ENCODE data around the gene ACOX3.
"Not testable (repeated sequence)": the region's sequence is repeated elsewhere in the genome, so short reads cannot be mapped to it uniquely, and the experiment has no call there.

ACOX3 gene

DNA sequence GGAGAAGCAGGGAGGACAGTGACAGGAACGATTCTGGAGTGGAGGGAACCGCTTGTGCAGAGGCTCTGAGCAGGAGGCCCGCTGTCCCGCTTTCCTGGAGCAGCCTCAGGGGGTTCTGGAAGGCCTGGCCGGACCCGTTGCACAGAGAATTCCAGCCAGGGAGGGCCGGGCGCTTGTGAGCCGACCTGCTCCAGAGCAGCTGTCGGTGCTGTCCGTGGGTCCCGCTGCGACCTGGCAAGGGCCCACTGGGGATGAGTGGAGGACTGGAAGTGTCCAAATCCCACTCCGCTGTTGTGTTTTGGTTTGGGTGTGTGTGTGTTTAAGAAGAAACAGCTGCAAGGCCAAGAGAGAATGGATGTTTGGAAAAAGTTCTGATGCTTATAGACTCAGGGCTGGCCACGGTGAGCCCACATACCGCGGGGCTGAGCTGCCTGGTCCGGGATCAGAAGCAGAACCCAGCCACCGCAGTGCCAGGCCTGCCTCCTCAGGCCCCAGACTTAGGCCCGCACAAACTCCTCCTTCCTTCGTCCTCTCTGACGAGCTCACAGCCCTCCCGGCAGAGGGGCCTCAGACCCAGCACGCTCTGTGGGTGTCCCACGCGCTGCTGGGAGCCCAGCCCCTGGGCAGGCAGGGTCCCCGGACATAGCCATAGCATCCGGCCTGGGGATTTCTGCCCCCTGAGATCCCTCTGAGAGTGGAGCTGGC, 97.1 kb downstream of the ACOX3 start:
- H3K27me3 ChIP-seq (ENCODE audit: control insufficient read depth, insufficient read depth, low read length), result no peaks in the 10 kb centered on the region
- no peak overlapping the region for H3K27ac ChIP-seq (ENCODE audit: low read depth, low read length)
- H3K4me3 ChIP-seq (ENCODE audit: low read depth, low read length), result no peak overlapping the region
- no peaks in the 10 kb centered on the region for H3K36me3 ChIP-seq (ENCODE audit: control insufficient read depth, insufficient read depth, low read length)
- H3K9ac ChIP-seq (ENCODE audit: low read length), result no peak overlapping the region
- H3K9me3 ChIP-seq (ENCODE audit: control insufficient read depth, insufficient read depth, low read depth, low read length), result no peaks in the 10 kb centered on the region
- H3K4me1 ChIP-seq (ENCODE audit: control insufficient read depth, insufficient read depth, low read length), result no peaks in the 10 kb centered on the region

DNA sequence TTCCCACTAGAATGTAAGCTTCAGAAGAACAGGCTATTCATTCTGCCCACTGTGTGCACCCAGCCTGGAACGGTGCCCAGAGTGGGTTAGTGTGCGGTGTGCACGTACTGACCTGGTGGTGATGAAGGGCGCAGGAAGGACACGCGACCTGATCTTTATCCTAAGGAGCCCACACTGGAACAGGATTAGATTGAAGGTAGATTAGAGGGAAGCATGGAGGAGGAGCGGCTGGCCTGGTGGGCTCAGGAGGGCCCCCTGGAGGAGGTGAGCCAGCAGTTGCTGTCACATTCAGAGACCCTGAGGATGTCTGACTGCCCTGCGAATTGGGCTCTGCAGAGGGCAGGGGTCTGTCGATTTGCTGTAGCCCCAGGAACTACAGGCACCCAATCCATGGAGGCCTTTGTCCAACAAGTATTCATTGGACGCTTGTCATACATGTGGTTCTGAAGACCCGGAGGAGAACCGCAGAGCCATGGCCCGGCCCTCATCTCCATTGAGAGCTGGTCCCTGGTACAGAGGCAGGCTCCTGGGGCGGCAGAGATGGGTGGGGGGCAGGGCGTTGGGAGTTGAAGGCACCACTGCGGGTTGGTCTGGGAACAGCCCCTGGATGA, 97.8 kb downstream of the ACOX3 start:
- Histone ChIP-seq H3K9ac (ENCODE audit: low read length) (no peak overlapping the region), H3K27me3 (ENCODE audit: control insufficient read depth, insufficient read depth, low read length) (no peaks in the 10 kb centered on the region), H3K4me1 (ENCODE audit: control insufficient read depth, insufficient read depth, low read length) (no peaks in the 10 kb centered on the region), H3K9me3 (ENCODE audit: control insufficient read depth, insufficient read depth, low read depth, low read length) (no peaks in the 10 kb centered on the region), H3K36me3 (ENCODE audit: control insufficient read depth, insufficient read depth, low read length) (no peaks in the 10 kb centered on the region), H3K4me3 (ENCODE audit: low read depth, low read length) (no peak overlapping the region), H3K27ac (ENCODE audit: low read depth, low read length) (no peak overlapping the region)

- Histone ChIP-seq H3K9ac (ENCODE audit: low read length) (no peak overlapping the region), H3K27ac (ENCODE audit: low read depth, low read length) (no peak overlapping the region), H3K4me1 (ENCODE audit: control insufficient read depth, insufficient read depth, low read length) (no peaks in the 10 kb centered on the region), H3K36me3 (ENCODE audit: control insufficient read depth, insufficient read depth, low read length) (no peaks in the 10 kb centered on the region), H3K4me3 (ENCODE audit: low read depth, low read length) (no peak overlapping the region), H3K27me3 (ENCODE audit: control insufficient read depth, insufficient read depth, low read length) (no peaks in the 10 kb centered on the region), H3K9me3 (ENCODE audit: control insufficient read depth, insufficient read depth, low read depth, low read length) (peaks cover 4% of the 10 kb centered on the region; the same call in 1 of the 2 replicates)
These were observed 98.8 kb downstream of the ACOX3 start for GRCh38 chr4:8341691-8342090.

GRCh38 chr4:8341281-8341680, 99.2 kb downstream of the ACOX3 start:
- H3K27ac ChIP-seq (ENCODE audit: low read depth, low read length); H3K4me1 ChIP-seq (ENCODE audit: control insufficient read depth, insufficient read depth, low read length); H3K36me3 ChIP-seq (ENCODE audit: control insufficient read depth, insufficient read depth, low read length); H3K4me3 ChIP-seq (ENCODE audit: low read depth, low read length); H3K9ac ChIP-seq (ENCODE audit: low read length); H3K9me3 ChIP-seq (ENCODE audit: control insufficient read depth, insufficient read depth, low read depth, low read length); H3K27me3 ChIP-seq (ENCODE audit: control insufficient read depth, insufficient read depth, low read length): not testable (repeated sequence)

DNA sequence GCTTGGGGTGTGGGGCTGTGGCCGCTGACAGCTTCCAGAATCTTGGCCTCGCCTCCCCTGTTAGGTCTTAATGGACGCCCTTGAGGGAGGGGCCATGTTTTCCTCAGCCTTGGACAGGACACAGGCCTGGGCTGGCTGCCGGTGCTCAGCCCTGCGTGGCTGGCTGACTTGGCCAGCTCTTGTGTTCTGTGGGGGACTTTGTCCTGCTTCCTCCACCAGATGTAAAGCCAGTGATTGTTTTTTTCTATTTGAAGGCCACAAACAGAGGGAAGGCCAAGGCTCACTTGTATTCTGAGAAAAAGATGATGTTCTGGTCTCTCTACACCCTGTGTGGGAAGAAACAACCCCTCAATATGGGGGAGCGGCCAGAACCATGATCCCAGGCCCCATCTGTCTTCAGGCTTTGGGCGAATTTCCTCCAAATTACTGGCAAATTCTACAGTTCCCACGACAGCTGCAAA, 99.7 kb downstream of the ACOX3 start:
- no peak overlapping the region for H3K4me3 ChIP-seq (ENCODE audit: low read depth, low read length)
- H3K36me3 ChIP-seq (ENCODE audit: control insufficient read depth, insufficient read depth, low read length), result no peaks in the 10 kb centered on the region
- H3K27ac ChIP-seq (ENCODE audit: low read depth, low read length), result no peak overlapping the region
- H3K4me1 ChIP-seq (ENCODE audit: control insufficient read depth, insufficient read depth, low read length), result no peaks in the 10 kb centered on the region
- H3K9me3 ChIP-seq (ENCODE audit: control insufficient read depth, insufficient read depth, low read depth, low read length), result peaks cover 12% of the 10 kb centered on the region
- H3K9ac ChIP-seq (ENCODE audit: low read length), result no peak overlapping the region
- H3K27me3 ChIP-seq (ENCODE audit: control insufficient read depth, insufficient read depth, low read length), result no peaks in the 10 kb centered on the region

GRCh38 chr4:8338351-8338961, 102.1 kb downstream of the ACOX3 start:
- Histone ChIP-seq H3K27me3 (ENCODE audit: control insufficient read depth, insufficient read depth, low read length) (no peaks in the 10 kb centered on the region), H3K36me3 (ENCODE audit: control insufficient read depth, insufficient read depth, low read length) (no peaks in the 10 kb centered on the region), H3K27ac (ENCODE audit: low read depth, low read length) (no peak overlapping the region), H3K9me3 (ENCODE audit: control insufficient read depth, insufficient read depth, low read depth, low read length) (peaks cover 21% of the 10 kb centered on the region), H3K4me1 (ENCODE audit: control insufficient read depth, insufficient read depth, low read length) (no peaks in the 10 kb centered on the region), H3K4me3 (ENCODE audit: low read depth, low read length) (no peak overlapping the region), H3K9ac (ENCODE audit: low read length) (no peak overlapping the region)

DNA sequence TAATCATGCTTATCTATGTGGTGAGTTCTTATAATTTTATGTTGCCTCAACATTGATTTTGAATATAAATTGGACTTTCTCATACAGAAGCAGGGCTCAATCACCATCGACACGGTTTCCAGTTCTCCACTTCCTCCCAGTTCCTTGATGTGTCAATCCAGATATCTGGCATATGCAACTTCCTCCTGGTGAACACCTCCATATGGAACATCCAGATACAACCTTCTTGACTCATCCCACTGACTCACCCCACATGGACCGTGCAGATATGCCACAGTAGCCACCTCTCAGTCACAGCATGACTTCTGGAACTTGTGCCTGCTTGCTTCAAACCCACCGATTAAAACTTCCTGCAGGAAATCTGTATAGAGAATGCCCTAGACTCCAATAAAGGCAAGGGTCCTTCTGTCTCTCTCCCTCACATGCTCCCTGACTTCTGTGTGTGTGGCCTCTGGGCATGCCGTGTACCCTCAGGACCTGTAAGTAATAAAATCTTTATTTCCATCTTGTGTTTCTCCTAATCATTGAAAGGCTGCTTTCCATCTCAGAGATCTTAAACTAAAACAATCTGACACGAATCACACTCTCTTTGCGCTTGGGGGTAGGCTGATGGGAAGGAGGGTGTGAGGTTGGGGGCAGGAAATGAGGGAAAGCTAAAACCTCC, 104.0 kb downstream of the ACOX3 start:
- Histone ChIP-seq H3K36me3 (ENCODE audit: control insufficient read depth, insufficient read depth, low read length) (no peaks in the 10 kb centered on the region), H3K9me3 (ENCODE audit: control insufficient read depth, insufficient read depth, low read depth, low read length) (peaks cover 21% of the 10 kb centered on the region), H3K27me3 (ENCODE audit: control insufficient read depth, insufficient read depth, low read length) (no peaks in the 10 kb centered on the region), H3K4me1 (ENCODE audit: control insufficient read depth, insufficient read depth, low read length) (no peaks in the 10 kb centered on the region), H3K9ac (ENCODE audit: low read length) (no peak overlapping the region), H3K27ac (ENCODE audit: low read depth, low read length) (no peak overlapping the region), H3K4me3 (ENCODE audit: low read depth, low read length) (no peak overlapping the region)

- Histone ChIP-seq H3K4me1 (ENCODE audit: control insufficient read depth, insufficient read depth, low read length) (no peaks in the 10 kb centered on the region), H3K27ac (ENCODE audit: low read depth, low read length) (no peak overlapping the region), H3K9ac (ENCODE audit: low read length) (no peak overlapping the region), H3K36me3 (ENCODE audit: control insufficient read depth, insufficient read depth, low read length) (no peaks in the 10 kb centered on the region), H3K9me3 (ENCODE audit: control insufficient read depth, insufficient read depth, low read depth, low read length) (peaks cover 21% of the 10 kb centered on the region), H3K4me3 (ENCODE audit: low read depth, low read length) (no peak overlapping the region), H3K27me3 (ENCODE audit: control insufficient read depth, insufficient read depth, low read length) (no peaks in the 10 kb centered on the region)
These were observed 104.7 kb downstream of the ACOX3 start for GRCh38 chr4:8335848-8336247.

- Histone ChIP-seq H3K4me3 (ENCODE audit: low read depth, low read length) (no peak overlapping the region), H3K36me3 (ENCODE audit: control insufficient read depth, insufficient read depth, low read length) (no peaks in the 10 kb centered on the region), H3K27me3 (ENCODE audit: control insufficient read depth, insufficient read depth, low read length) (no peaks in the 10 kb centered on the region), H3K9me3 (ENCODE audit: control insufficient read depth, insufficient read depth, low read depth, low read length) (peaks cover 21% of the 10 kb centered on the region), H3K9ac (ENCODE audit: low read length) (no peak overlapping the region), H3K27ac (ENCODE audit: low read depth, low read length) (no peak overlapping the region), H3K4me1 (ENCODE audit: control insufficient read depth, insufficient read depth, low read length) (no peaks in the 10 kb centered on the region)
These were observed 105.6 kb downstream of the ACOX3 start for GRCh38 chr4:8334786-8335460.

DNA sequence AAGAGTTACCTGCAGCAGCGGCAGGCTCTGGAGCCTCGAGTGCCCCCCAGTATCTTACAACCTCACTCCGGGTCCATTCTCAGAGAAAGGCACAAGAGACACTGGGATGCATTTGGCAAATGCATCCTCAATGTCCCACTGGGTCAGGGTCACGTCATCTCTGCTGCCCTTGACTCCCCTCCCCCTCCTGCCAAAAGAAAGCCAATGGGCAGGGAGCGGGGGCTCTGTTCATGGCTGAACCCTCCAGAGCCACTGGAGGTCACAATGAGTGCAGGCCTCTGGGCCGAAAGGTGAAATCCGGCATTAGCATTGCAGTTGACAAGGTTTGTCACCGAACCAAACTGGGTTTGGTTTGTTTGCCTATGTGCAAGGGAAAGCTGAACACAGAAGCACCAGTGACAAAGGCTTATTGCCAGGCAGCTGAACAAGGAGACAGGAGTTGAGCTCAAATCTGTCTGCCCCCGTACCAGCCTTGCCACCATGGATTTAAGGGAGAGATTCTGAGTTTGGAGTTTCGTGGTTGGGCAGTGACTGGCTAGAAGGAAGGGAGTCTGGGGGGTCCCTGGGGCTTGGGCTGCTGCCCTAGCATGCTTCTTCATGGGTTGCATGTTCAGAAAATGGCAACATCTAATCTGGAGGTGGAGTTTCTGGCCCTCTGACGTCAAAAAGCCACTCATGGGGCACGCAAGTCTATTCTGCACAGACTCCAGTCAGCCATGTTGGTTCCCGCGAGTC, 106.6 kb downstream of the ACOX3 start:
- Histone ChIP-seq H3K27me3 (ENCODE audit: control insufficient read depth, insufficient read depth, low read length) (no peaks in the 10 kb centered on the region), H3K4me3 (ENCODE audit: low read depth, low read length) (no peak overlapping the region), H3K4me1 (ENCODE audit: control insufficient read depth, insufficient read depth, low read length) (no peaks in the 10 kb centered on the region), H3K27ac (ENCODE audit: low read depth, low read length) (no peak overlapping the region), H3K36me3 (ENCODE audit: control insufficient read depth, insufficient read depth, low read length) (no peaks in the 10 kb centered on the region), H3K9ac (ENCODE audit: low read length) (no peak overlapping the region), H3K9me3 (ENCODE audit: control insufficient read depth, insufficient read depth, low read depth, low read length) (peaks cover 21% of the 10 kb centered on the region)

All from HUES6 (cell line).